Stimulated activated CD4-positive, alpha-beta T cell treated with anti-CD3 and anti-CD28 coated beads, Interleukin-4, amount 100 ng/mL, for 4 hours (primary cell): ENCODE measurements around the gene OR5K2.
A peak's percentile ranks its signal among the peaks of the same experiment; 100 is the strongest.

Experiments
- DNase-seq, 2 experiments: peaks; one replicate each; pipeline ENCODE4 v3.0.0-alpha.2; 2020

Gene OR5K2

GRCh38 chr3:98497381-98497780, at the start of gene OR5K2:
Gene OR5K2, plus strand, starts transcription at chr3:98497681. Its CDS starts 0 bp downstream, at chr3:98497681.
- no peak for DNase-seq

- no peak for DNase-seq
Measured at GRCh38 chr3:98449606-98450193, 47.8 kb upstream of the OR5K2 start.

- DNase-seq = no peak
Measured at GRCh38 chr3:98450372-98450771, 47.1 kb upstream of the OR5K2 start.

GRCh38 chr3:98453827-98454226, 43.7 kb upstream of the OR5K2 start:
- no peak for DNase-seq

GRCh38 chr3:98454929-98455328, 42.6 kb upstream of the OR5K2 start:
- DNase-seq = no peak

GRCh38 chr3:98457543-98457942, 39.9 kb upstream of the OR5K2 start:
- no peak for DNase-seq

GRCh38 chr3:98460220-98460619, 37.3 kb upstream of the OR5K2 start:
- no peak for DNase-seq

- no peak for DNase-seq
Measured at GRCh38 chr3:98462901-98463300, 34.6 kb upstream of the OR5K2 start, which contains the start of gene OR5K1. Gene OR5K1, plus strand, starts transcription at chr3:98463201. Its CDS starts 6,376 bp downstream, at chr3:98469577.

GRCh38 chr3:98482717-98483482, 14.6 kb upstream of the OR5K2 start:
- DNase-seq = no peak

- no peak for DNase-seq
Measured at GRCh38 chr3:98483626-98484025, 13.9 kb upstream of the OR5K2 start.

- no peak for DNase-seq
Measured at GRCh38 chr3:98500019-98500418, 2.5 kb downstream of the OR5K2 start.

- DNase-seq = no peak
Measured at GRCh38 chr3:98501270-98501669, 3.8 kb downstream of the OR5K2 start.

GRCh38 chr3:98501863-98502576, 4.5 kb downstream of the OR5K2 start:
- no peak for DNase-seq

- no peak for DNase-seq
Measured at GRCh38 chr3:98504539-98504938, 7.1 kb downstream of the OR5K2 start.

- no peak for DNase-seq
Measured at GRCh38 chr3:98508582-98508981, 11.1 kb downstream of the OR5K2 start.

GRCh38 chr3:98512576-98512975, 15.1 kb downstream of the OR5K2 start:
- DNase-seq = no peak

GRCh38 chr3:98513091-98513511, 15.6 kb downstream of the OR5K2 start:
- no peak for DNase-seq

GRCh38 chr3:98513736-98514135, 16.3 kb downstream of the OR5K2 start:
- no peak for DNase-seq

- no peak for DNase-seq
Measured at GRCh38 chr3:98514948-98515347, 17.5 kb downstream of the OR5K2 start.

- DNase-seq = no peak
Measured at GRCh38 chr3:98518816-98519215, 21.3 kb downstream of the OR5K2 start.

GRCh38 chr3:98519351-98519750, 21.9 kb downstream of the OR5K2 start:
- no peak for DNase-seq

GRCh38 chr3:98521897-98522543, 24.5 kb downstream of the OR5K2 start:
- peak; percentile 31 to 53 for DNase-seq

- peak; percentile 93 to 96 for DNase-seq
Measured at GRCh38 chr3:98522544-98523281, 25.2 kb downstream of the OR5K2 start, which contains the start of gene CLDND1. Gene CLDND1, minus strand, starts transcription at chr3:98522902. Its CDS starts 1,478 bp downstream, at chr3:98521424.
